Measurements from ENCODE around the gene EMC10. TPM values are rescaled to one million over a fixed set of nuclear protein-coding genes. Genes with fewer than 3 reads are reported as not detected.

Gene EMC10
- total and polyA plus RNA-seq, 2 of the 4 experiments (the other 2 are of a cell fraction), result 11.3 to 90.9 TPM

DNA sequence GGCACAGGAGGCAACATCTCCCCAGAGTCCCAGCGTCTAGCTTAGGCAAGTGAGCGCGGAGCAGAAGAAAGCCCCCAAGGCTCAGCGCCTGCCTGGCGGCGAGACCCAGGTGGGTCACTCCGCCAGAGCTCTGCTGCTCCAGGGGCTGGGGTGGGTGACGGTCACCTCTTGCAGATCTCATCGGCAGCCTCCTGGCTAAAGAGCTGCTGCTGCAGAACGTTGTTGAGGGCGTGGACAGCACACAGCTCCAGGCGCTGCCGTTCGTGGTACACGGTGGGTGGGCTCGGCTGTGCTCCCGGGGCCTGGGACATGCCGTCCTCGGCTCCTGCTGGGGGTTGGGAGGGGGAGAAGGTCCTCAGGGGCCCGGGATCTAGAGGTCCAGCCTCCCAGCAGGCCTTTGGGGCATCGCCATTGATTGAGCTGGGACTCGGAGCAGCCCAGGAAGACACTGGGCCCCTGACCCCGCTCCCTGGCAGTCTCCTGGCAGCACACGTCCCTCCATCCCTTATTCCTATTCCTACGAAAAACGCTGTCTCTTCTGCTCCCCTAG lies 33.9 kb downstream of the EMC10 start:
- peak overlapping the region; percentile 65 for H3K9ac ChIP-seq (ENCODE audit: low read depth, low read length)
- peak overlapping the region; percentile 96 for H2AK5ac ChIP-seq (ENCODE audit: low read depth, low read length)
- BruUV-seq (replicated peaks), result no TSS peak
- peaks cover 3% of the 10 kb centered on the region for H3K4me1 ChIP-seq (ENCODE audit: control insufficient read depth, insufficient read depth, low read length)
- peak overlapping the region; percentile 98 for H3K14ac ChIP-seq (replicated peaks; ENCODE audit: low read depth, low read length)
- peak overlapping the region; percentile 93 for H3K4ac ChIP-seq (ENCODE audit: low read depth, low read length)
- peaks cover 5 to 10% of the 10 kb centered on the region in 2 experiments; a peak in 3 of 4 replicates for H3K79me1 ChIP-seq (ENCODE audit: low read depth in 1 of 2, low read length in 2 of 2)
- H2BK15ac ChIP-seq (ENCODE audit: low read depth, low read length), result no peak overlapping the region; the same call in 2 of the 3 replicates
- H4K5ac ChIP-seq (ENCODE audit: low read depth, low read length), result peak overlapping the region; percentile 34
- H2AFZ ChIP-seq (replicated peaks; ENCODE audit: low read length, poor library complexity), result peak overlapping the region; percentile 100
- H3K27ac ChIP-seq (ENCODE audit: insufficient read depth, low read length), result peak overlapping the region; percentile 39
- no peaks in the 10 kb centered on the region for H3K27me3 ChIP-seq (ENCODE audit: control insufficient read depth, insufficient read depth, low read length)
- DNase-seq, result no peak
- intact Hi-C loops (cut with micrococcal nuclease) (loop anchor here (2.0 kb wide), 1 partner anchor 33 kb away; the partner anchor contains the start of genes EMC10 and GARIN5A), dilution Hi-C loops (cut with HindIII; ENCODE audit: low sequenced_read_pairs, unreplicated experiment) (no loop called here), in situ Hi-C loops (cut with MboI; ENCODE audit: low sequenced_read_pairs) (no loop called here)
- 0 out of 2 replicates have a peak, but pooled peaks have one; percentile 0 for ATAC-seq (ENCODE audit: low read depth)
- peak overlapping the region; percentile 93 for H4K91ac ChIP-seq (ENCODE audit: insufficient read depth, low read depth, low read length)
- H3K4me3 ChIP-seq (ENCODE audit: insufficient read depth, low read depth, low read length), result peak overlapping the region; percentile 68
- peak overlapping the region; percentile 87 for H3K56ac ChIP-seq (ENCODE audit: extremely low read depth, insufficient read depth, low read length)
- CTCF ChIA-PET, result no interaction called here
- H2BK5ac ChIP-seq (ENCODE audit: low read depth, low read length, poor library complexity, severe bottlenecking), result no peak overlapping the region
- 4% methylated on average over 3 of the region's 26 CpGs; no CpG with 5 or more reads in 1 of the 2 experiments for WGBS, 2 experiments (ENCODE audit: extremely low coverage in 2 of 2, insufficient read length in 1 of 2)
- POLR2A ChIA-PET (ENCODE audit: unreplicated experiment), result no interaction called here
- peak overlapping the region; percentile 93 to 94 for H4K8ac ChIP-seq (ENCODE audit: low read depth in 2 of 2, low read length in 2 of 2)
- H3K9me3 ChIP-seq (ENCODE audit: control insufficient read depth, insufficient read depth, low read length), result no peaks in the 10 kb centered on the region
- H2BK120ac ChIP-seq (ENCODE audit: low read depth, low read length), result peak overlapping the region; percentile 36; the same call in 1 of the 2 replicates
- H3K4me2 ChIP-seq (ENCODE audit: low read depth, low read length), result peak overlapping the region; percentile 97
- H3K9me1 ChIP-seq (ENCODE audit: insufficient read depth, low read length), result no peaks in the 10 kb centered on the region; the same call in 1 of the 2 replicates
- H4K20me1 ChIP-seq (ENCODE audit: insufficient read depth, low read length), result no peaks in the 10 kb centered on the region
- peak overlapping the region; percentile 100 for H2AK9ac ChIP-seq (replicated peaks; ENCODE audit: low read depth, low read length, poor library complexity)
- H3K18ac ChIP-seq (ENCODE audit: low read depth, low read length), result no peak overlapping the region
- H3K23ac ChIP-seq (ENCODE audit: low read depth, low read length), result peak overlapping the region; percentile 97; the same call in 1 of the 2 replicates
- H2BK20ac ChIP-seq (ENCODE audit: low read depth, low read length), result no peak overlapping the region
- H3K36me3 ChIP-seq (ENCODE audit: control insufficient read depth, insufficient read depth, low read length), result peaks cover 3% of the 10 kb centered on the region; the same call in 1 of the 2 replicates
- TF ChIP-seq POLR2A (IDR thresholded peaks at IDR 0.05; ENCODE audit: low read depth, low read length), result no peak
- no peak for TF ChIP-seq CHD1 (IDR thresholded peaks at IDR 0.05; ENCODE audit: low read depth, low read length)
- no peak for TF ChIP-seq MAFK (IDR thresholded peaks at IDR 0.05; ENCODE audit: low read depth, low read length)
- TF ChIP-seq, protein P1, sequence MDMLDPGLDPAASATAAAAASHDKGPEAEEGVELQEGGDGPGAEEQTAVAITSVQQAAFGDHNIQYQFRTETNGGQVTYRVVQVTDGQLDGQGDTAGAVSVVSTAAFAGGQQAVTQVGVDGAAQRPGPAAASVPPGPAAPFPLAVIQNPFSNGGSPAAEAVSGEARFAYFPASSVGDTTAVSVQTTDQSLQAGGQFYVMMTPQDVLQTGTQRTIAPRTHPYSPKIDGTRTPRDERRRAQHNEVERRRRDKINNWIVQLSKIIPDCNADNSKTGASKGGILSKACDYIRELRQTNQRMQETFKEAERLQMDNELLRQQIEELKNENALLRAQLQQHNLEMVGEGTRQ (IDR thresholded peaks at IDR 0.05; ENCODE audit: low read depth, low read length), result no peak
- no peak for TF ChIP-seq MAZ (IDR thresholded peaks at IDR 0.05; ENCODE audit: borderline replicate concordance, low read depth, low read length)
- no peak for TF ChIP-seq BHLHE40 (IDR thresholded peaks at IDR 0.05; ENCODE audit: low read depth, low read length)

Measured in IMR-90 (cell line).